ENCODE data around the gene KLK7.

Gene KLK7

GRCh38 chr19:50983625-50984292 is at the start of gene KLK7:
Gene KLK7 (minus strand): TSS chr19:50983917. CDS start chr19:50982399, 1,518 bp downstream.
- FAIRE-seq = no peak

GRCh38 chr19:51031880-51032225 is 48.1 kb upstream of the KLK7 start:
- FAIRE-seq = no peak

GRCh38 chr19:51031220-51031879 is 47.6 kb upstream of the KLK7 start:
- FAIRE-seq = no peak

GRCh38 chr19:51030631-51031030 is 46.9 kb upstream of the KLK7 start:
- FAIRE-seq = no peak

- FAIRE-seq = no peak
These were observed 46.0 kb upstream of the KLK7 start for GRCh38 chr19:51029718-51030117.

- FAIRE-seq = no peak
These were observed 44.2 kb upstream of the KLK7 start for GRCh38 chr19:51027873-51028272.

- FAIRE-seq = no peak
These were observed 43.5 kb upstream of the KLK7 start for GRCh38 chr19:51027126-51027806.

GRCh38 chr19:51026554-51026831 is 42.8 kb upstream of the KLK7 start, which contains the start of gene KLK11:
Gene KLK11 (minus strand): TSS chr19:51026616. CDS start chr19:51025631, 985 bp downstream.
- FAIRE-seq = no peak

- no peak for FAIRE-seq
These were observed 42.3 kb upstream of the KLK7 start for GRCh38 chr19:51025809-51026553.

GRCh38 chr19:51025401-51025800 is 41.7 kb upstream of the KLK7 start:
- no peak for FAIRE-seq

GRCh38 chr19:51024924-51025323 is 41.2 kb upstream of the KLK7 start:
- no peak for FAIRE-seq

- no peak for FAIRE-seq
These were observed 40.2 kb upstream of the KLK7 start for GRCh38 chr19:51023946-51024345.

- no peak for FAIRE-seq
These were observed 38.8 kb upstream of the KLK7 start for GRCh38 chr19:51022526-51022925.

GRCh38 chr19:51020988-51021651 is 37.4 kb upstream of the KLK7 start:
- FAIRE-seq = peak; percentile 85

GRCh38 chr19:51019544-51019925 is 35.8 kb upstream of the KLK7 start, which contains the start of gene KLK10:
Gene KLK10 (minus strand): TSS chr19:51019709. CDS start chr19:51019130, 579 bp downstream.
- no peak for FAIRE-seq

- no peak for FAIRE-seq
These were observed 35.2 kb upstream of the KLK7 start for GRCh38 chr19:51018745-51019543.

- FAIRE-seq = no peak
These were observed 33.3 kb upstream of the KLK7 start for GRCh38 chr19:51016798-51017683.

- no peak for FAIRE-seq
These were observed 32.1 kb upstream of the KLK7 start for GRCh38 chr19:51015691-51016267.

GRCh38 chr19:51014242-51014641 is 30.5 kb upstream of the KLK7 start:
- FAIRE-seq = no peak

- no peak for FAIRE-seq
These were observed 29.0 kb upstream of the KLK7 start for GRCh38 chr19:51012661-51013190.
